Retinal pigment epithelial cell (primary cell): ENCODE data around the gene PDK2.

Experiments used
- DNase-seq: peaks from one replicate; pipeline ENCODE4 v3.0.0-alpha.2; 2010; ENCODE audit warnings: low read depth
- H3K4me3 ChIP-seq: 2 replicates; pipeline ENCODE4 v1.5.1; 2011; ENCODE audit warnings: mild to moderate bottlenecking, low read length, control low read depth, moderate library complexity
- TF ChIP-seq, protein P1 (sequence below): conservative IDR thresholded peaks from 2 replicates; pipeline ENCODE4 v1.5.1; 2011; ENCODE audit warnings: low read depth, low read length, control low read depth, inconsistent platforms

The PDK2 gene

DNA sequence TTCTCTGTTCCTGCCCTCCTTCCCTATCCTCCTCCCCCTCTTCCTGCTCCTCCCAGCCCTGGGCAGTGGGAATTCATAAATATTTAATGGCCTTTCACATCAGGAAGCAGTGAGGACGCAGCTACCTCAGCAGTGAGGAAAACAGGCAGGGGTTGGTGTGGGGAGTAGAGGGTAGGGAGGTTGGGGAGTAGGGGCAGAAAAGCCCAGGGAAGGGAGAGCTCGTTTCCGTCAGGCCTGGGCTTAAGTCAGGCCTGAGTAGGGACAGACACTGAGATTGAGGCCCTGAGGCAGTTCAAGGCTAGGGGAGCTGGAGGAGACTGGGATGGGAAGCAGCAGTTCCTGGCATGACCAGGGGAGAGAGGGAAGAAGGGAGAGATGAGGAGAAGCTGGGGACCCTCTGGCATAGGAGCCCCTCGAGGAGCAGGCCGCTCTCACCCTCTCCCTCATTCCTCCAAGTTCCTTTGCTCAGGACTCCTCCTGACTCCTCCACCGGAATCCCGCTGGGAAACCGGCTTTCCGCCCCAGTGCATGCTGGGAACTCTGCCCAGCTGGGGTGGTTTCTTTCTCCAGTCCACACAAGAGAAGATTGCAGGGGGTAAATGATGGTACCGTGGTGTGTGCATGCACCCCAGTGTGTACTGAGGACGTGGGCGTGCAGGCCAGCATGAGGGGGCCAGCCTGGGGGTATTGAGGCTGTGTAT, 28.6 kb downstream of the PDK2 start:
- no peak for DNase-seq
- TF ChIP-seq, protein P1, sequence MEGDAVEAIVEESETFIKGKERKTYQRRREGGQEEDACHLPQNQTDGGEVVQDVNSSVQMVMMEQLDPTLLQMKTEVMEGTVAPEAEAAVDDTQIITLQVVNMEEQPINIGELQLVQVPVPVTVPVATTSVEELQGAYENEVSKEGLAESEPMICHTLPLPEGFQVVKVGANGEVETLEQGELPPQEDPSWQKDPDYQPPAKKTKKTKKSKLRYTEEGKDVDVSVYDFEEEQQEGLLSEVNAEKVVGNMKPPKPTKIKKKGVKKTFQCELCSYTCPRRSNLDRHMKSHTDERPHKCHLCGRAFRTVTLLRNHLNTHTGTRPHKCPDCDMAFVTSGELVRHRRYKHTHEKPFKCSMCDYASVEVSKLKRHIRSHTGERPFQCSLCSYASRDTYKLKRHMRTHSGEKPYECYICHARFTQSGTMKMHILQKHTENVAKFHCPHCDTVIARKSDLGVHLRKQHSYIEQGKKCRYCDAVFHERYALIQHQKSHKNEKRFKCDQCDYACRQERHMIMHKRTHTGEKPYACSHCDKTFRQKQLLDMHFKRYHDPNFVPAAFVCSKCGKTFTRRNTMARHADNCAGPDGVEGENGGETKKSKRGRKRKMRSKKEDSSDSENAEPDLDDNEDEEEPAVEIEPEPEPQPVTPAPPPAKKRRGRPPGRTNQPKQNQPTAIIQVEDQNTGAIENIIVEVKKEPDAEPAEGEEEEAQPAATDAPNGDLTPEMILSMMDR, result no peak
- H3K4me3 ChIP-seq, result no peak overlapping the region

DNA sequence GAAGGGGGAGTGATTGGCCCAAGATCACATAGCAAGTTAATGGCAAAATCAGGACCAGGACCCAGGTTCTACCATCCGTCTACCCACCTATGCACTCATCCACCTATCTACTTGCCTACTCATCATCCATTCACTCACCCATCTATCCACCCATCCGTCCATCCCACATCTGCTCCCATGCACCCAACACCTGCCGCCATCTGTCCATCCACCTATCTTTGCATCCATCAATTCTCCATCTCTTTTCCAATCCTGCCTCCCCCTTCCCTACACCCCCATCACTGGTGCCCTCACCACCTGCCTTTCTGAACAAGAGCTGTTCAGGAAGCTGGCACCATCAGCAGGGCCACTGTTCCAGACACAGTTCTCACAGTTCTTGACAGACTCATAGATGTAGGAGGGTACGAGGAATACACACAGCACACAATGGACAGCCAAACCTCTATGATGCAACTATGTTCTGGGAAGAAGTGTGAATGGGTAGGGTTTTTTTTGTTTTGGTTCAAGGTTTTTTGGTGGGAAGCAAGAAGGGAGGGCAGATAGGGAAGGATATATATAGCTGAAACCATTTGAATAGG, 30.4 kb downstream of the PDK2 start:
- TF ChIP-seq, protein P1, result no peak
- DNase-seq, result no peak

GRCh38 chr17:50127697-50128361, 32.7 kb downstream of the PDK2 start:
- no peak overlapping the region for H3K4me3 ChIP-seq
- no peak for DNase-seq
- TF ChIP-seq, protein P1, result no peak

More for the DNA sequence above, 30.4 kb downstream of the PDK2 start:
- no peak overlapping the region for H3K4me3 ChIP-seq

DNA sequence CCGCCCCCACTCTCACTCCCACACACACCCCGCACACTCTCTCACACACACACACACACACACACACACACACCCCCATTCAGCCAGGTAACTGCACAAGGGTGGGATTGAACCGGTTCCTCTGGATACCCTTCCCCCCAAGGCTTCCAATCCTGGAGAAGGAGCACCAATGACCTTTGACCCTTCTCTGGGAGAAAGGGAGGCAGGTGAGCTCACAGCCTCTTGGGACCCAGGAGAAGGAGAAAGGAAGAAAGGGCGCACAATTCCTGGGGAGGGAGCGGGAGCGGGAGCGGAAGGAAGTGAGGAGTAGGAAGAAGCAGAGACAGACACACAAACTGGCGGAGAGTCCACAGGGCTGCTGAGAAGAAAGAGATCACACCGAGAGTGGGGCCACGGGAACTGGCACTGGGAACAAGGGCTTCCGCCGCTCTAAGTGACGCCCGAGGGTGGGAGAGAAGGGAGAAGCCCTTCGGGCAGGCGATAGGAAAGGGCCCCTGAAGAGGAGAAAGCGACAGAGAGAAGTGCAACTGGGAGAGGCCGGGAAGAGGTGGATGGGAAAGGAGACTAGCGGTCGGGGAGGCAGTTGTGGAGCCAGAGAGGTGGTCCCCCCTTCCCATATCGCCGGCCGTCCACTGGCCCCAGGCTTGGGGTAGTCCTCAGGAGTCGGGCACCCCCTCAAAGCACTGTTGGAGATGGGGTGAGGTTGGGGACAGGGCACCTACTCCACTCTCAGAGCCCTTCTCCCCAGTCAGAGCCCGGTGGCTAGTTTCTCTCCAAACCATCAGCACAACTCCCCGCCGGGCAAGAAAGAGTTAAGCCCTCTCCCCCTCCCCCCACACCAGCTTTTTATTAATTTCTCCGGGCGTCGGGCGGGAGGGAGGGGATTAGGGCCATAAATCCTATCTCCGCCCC, 33.5 kb downstream of the PDK2 start:
- TF ChIP-seq, protein P1, result no peak
- DNase-seq, result no peak
- peak overlapping the region; percentile 46 for H3K4me3 ChIP-seq

- TF ChIP-seq, protein P1, result no peak
- peak overlapping the region; percentile 46 for H3K4me3 ChIP-seq
- DNase-seq, result no peak
These were observed 34.2 kb downstream of the PDK2 start for GRCh38 chr17:50129353-50129727.

DNA sequence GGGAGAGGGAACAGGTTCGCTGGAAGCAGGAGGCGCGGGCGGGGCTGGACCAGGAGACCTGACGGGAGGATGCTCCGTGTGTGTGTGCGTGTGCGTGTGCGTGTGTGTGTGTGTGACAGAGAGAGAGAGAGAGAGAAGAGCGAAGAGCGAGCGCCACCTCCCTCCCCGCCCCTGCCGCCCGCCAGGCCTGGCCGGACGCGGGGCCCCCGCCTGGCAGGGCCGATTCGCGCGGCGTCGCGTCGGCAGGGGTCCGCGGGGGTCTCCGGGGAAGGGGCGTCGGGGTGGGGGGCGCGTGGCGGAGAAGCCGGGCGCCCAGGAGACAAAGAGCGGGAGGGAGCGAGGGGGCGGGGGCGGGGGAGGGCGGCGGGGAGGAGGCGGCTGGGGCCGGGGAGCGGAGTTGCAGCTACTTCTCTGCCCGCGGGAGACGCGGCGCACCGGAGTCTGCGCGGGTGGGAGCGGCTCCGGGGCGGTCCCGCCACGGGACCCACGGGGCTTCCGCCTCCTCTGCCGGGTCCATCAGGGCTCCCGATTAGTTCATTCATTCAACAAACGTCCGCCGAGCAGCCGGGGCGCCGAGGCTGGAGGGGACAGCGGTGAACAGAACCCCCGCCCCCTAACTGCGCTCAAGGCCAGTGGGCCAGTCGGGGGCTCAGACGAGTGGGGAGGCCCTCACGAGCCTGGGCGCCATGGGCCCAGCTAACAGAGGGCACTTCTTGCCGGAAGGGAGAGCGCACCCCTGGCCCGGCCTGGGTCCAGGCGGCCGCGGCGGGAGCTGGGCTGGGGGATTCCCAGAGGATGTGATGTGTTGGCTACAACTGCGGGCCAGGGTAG, 34.8 kb downstream of the PDK2 start, which contains the start of gene SAMD14:
TSS of gene SAMD14 (minus strand) at position 433 of the 831 bp plus-strand sequence. CDS start 5,201 bp downstream, outside the sequence.
- DNase-seq, result no peak
- TF ChIP-seq, protein P1, result no peak
- H3K4me3 ChIP-seq, result peak within 1 kb of the TSS; percentile 46
